ENCODE measurements around the gene NCLN.

DNA sequence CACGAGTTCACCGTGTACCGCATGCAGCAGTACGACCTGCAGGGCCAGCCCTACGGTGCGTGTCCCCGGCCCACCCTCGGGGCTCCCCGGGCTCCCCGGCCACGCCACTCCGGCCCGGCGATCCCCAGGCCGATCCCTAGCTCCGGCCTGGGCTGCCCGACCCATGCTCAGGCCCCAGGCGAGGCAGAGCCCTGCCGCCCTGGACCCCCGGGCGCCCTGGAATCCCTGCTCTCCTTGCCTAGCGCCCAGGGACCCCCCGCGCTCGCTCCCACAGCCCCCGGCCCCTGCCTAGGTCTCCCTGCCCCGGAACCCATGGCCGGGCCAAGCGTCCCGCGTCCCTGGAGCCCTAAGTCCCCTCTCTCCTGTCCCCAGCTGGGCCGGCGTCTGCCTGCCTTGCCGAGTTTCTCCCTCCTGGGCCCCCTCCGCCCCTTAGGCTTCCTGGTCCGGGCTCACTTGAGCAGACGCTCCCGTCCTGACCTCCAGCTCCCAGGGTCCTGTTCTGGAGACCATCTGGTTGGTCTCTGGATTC, 494 bp downstream of the NCLN start:
- TF ChIP-seq, protein P1, sequence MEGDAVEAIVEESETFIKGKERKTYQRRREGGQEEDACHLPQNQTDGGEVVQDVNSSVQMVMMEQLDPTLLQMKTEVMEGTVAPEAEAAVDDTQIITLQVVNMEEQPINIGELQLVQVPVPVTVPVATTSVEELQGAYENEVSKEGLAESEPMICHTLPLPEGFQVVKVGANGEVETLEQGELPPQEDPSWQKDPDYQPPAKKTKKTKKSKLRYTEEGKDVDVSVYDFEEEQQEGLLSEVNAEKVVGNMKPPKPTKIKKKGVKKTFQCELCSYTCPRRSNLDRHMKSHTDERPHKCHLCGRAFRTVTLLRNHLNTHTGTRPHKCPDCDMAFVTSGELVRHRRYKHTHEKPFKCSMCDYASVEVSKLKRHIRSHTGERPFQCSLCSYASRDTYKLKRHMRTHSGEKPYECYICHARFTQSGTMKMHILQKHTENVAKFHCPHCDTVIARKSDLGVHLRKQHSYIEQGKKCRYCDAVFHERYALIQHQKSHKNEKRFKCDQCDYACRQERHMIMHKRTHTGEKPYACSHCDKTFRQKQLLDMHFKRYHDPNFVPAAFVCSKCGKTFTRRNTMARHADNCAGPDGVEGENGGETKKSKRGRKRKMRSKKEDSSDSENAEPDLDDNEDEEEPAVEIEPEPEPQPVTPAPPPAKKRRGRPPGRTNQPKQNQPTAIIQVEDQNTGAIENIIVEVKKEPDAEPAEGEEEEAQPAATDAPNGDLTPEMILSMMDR (IDR thresholded peaks at IDR 0.05), result no peak
- no peak for TF ChIP-seq POLR2A (IDR thresholded peaks at IDR 0.05)

All from stomach (tissue), 4 donors.